ENCODE data around the gene TEAD1.

- no peak for TF ChIP-seq POLR2AphosphoS5 (IDR thresholded peaks at IDR 0.05; ENCODE audit: low read depth, low read length)
- TF ChIP-seq, protein P1, sequence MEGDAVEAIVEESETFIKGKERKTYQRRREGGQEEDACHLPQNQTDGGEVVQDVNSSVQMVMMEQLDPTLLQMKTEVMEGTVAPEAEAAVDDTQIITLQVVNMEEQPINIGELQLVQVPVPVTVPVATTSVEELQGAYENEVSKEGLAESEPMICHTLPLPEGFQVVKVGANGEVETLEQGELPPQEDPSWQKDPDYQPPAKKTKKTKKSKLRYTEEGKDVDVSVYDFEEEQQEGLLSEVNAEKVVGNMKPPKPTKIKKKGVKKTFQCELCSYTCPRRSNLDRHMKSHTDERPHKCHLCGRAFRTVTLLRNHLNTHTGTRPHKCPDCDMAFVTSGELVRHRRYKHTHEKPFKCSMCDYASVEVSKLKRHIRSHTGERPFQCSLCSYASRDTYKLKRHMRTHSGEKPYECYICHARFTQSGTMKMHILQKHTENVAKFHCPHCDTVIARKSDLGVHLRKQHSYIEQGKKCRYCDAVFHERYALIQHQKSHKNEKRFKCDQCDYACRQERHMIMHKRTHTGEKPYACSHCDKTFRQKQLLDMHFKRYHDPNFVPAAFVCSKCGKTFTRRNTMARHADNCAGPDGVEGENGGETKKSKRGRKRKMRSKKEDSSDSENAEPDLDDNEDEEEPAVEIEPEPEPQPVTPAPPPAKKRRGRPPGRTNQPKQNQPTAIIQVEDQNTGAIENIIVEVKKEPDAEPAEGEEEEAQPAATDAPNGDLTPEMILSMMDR (IDR thresholded peaks at IDR 0.05), result no peak
Measured at GRCh38 chr11:12810568-12810894, 136.3 kb downstream of the TEAD1 start.
